GM19324 (cell line): ENCODE measurements around the gene ABCD3.
"Not testable (repeated sequence)": the region's sequence is repeated elsewhere in the genome, so short reads cannot be mapped to it uniquely, and the experiment has no call there.

ENCODE experiments used
- ATAC-seq: cut with Tn5 transposase; IDR thresholded peaks from one replicate; pipeline ENCODE4 v1.9.1; 2021; ENCODE audit warnings: mild to moderate bottlenecking, moderate library complexity; ENCODE audit not compliant: unreplicated experiment, low FRiP score

The ABCD3 gene

DNA sequence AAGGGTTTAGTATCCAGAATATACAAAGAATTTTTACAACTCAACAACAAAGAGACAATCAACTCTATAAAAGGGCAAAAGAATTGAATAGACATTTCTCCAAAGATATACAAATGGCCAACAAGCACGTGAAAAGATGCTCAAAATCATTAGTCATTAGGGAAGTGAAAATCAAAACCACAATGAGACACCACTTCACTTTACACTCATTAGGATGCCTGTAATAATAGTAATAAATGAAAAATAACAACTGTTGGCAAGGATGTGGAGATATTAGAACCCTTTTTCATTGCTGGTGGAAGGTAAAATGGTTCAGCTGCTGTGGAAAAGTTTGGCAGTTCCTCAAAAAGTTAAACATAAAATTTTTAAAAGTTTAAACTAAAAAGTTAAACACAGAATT lies 7.0 kb upstream of the ABCD3 start:
- ATAC-seq: peak; percentile 40

GRCh38 chr1:94413311-94413710 lies 4.9 kb upstream of the ABCD3 start:
- ATAC-seq: no peak

GRCh38 chr1:94416901-94417727 lies 1.1 kb upstream of the ABCD3 start:
- no peak for ATAC-seq

DNA sequence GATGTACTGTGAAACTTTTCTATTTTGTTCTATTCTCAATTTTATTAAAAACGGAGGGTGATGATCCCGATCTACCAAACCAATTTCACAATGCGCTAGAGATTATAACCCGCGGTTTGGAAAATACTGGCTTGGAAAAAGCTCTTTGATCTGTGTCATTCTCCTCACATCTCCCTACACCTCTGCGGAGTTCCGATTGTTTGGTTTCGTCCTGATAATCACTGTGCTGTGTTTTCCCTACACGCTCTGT lies 536 bp upstream of the ABCD3 start:
- ATAC-seq: no peak

GRCh38 chr1:94418664-94419655 lies 771 bp downstream of the ABCD3 start:
- ATAC-seq: peak; percentile 44

DNA sequence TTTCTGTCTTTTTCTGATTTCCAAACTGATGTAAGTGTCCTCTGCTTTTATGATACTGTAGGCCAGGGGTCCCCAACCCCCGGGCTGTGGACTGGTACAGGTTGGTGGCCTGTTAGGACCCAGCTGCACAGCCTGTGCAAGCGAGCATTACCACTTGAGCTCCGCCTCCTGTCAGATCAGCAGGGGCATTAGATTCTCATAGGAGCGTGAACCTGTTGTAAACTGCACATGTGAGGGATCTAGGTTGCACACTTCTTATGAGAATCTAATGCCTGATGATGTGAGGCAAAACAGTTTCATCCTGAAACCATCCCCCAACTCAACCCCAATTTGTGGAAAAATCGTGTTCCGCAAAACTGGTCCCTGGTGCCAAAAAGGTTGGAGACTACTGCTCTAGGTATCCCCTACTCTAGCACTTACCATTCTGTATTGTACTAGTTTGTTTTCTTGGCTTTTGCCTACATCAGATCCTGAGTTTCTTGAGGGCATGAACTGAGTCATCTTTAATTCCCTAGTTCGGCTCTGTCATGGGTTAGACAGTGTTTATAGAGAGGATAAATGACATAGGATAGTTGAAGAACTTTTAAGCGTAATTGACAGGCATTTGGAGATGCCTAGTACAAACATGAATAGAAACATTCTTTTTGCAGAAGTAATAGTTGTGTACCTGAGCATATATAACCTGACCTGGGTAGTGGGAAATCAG lies 4.1 kb downstream of the ABCD3 start:
- ATAC-seq: no peak

DNA sequence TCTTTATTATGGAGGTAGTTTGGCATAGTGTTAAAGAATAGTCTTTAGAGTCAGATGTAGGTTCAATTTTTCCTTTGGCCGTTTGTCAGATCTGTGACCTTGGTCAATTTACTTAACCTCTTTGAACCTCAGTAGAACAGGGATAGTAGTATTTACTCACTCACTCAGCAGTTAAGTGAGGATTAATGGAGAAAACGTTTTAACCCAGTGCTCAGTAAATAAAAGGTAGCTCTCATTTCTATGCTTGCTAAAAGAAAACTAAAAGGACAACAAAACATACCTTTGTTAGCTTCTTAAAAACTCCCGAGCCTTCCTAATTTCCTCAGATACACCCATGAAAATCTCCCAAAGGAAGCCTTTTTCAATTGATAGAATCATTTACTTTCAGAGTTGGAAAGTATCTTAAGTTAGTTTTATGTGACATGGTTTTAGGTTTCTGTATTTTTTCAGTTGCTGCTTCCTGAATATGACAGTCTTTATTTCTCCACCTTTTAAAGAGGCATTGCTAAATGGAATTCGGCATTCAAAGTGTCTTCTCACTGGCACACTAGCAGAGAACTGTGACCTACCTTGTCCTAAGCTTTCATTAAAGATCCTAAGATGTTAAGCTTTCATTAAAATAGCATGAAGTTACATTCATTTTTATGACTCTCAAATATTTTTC lies 7.8 kb downstream of the ABCD3 start:
- ATAC-seq: no peak

GRCh38 chr1:94426485-94426870 lies 8.3 kb downstream of the ABCD3 start:
- ATAC-seq: not testable (repeated sequence)

DNA sequence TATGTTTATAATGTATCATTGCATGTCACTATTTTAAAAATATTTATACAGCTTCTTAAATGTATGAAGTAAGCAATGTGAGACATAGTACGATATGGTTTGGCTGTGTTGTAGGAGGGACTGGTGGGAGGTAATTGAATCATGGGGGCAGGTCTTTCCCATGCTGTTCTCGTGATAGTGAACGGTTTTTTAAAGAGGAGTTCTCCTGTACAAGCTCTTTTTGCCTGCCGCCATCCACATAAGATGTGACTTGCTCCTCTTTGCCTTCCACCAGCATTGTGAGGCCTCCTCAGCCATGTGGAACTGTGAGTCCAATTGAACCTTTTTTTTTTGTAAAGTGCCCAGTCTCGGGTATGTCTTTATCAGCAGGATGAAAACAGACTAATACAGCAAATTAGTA lies 10.3 kb downstream of the ABCD3 start:
- no peak for ATAC-seq

- not testable (repeated sequence) for ATAC-seq
Measured at GRCh38 chr1:94428927-94429528, 10.8 kb downstream of the ABCD3 start.

- ATAC-seq: not testable (repeated sequence)
Measured at GRCh38 chr1:94430066-94430465, 11.9 kb downstream of the ABCD3 start.

DNA sequence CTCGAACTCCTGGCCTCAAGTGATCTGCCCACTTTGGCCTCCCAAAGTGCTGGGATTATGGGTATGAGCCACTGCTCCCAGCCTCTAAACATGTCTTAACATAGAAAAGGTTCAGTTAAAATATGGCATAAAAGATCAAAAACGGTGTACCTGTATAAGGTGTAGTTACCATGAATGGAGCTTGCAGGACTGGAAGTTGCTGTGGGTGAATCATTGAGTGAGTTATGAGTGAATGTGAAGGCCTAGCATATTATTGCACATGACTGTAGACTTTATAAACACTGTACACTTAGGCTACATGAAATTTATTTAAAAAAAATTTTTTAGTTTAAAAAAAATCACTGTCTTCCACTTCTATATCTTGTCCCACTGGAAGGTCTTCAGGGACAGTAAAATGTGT lies 15.7 kb downstream of the ABCD3 start:
- no peak for ATAC-seq

GRCh38 chr1:94434365-94435045 lies 16.3 kb downstream of the ABCD3 start:
- no peak for ATAC-seq

DNA sequence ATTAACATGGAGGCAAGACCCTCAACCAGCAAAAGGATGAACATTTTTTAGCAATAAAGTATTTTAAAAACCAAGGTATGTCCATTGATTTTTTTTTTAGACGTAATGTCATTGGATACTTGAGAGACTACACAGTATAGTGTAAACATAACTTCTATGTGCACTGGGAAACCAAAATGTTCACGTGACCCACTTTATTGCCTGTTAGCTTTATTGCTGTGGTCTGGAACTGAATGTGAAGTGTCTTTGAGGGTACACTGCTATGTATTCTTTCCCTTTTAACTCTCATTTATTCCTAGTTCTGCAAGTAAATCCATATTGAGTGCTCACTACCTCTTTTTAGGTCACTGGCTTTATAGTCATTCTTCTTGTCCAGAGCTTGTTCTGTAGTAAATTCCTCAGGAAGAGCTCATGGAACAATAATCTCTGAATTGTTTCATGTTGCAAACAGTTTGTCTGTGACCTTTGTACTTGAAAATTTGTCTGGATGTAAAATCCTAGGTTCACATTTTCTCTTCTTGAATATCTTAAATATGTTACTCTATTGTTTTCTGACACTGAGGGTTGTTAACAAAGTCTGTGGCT lies 20.6 kb downstream of the ABCD3 start:
- ATAC-seq: no peak

DNA sequence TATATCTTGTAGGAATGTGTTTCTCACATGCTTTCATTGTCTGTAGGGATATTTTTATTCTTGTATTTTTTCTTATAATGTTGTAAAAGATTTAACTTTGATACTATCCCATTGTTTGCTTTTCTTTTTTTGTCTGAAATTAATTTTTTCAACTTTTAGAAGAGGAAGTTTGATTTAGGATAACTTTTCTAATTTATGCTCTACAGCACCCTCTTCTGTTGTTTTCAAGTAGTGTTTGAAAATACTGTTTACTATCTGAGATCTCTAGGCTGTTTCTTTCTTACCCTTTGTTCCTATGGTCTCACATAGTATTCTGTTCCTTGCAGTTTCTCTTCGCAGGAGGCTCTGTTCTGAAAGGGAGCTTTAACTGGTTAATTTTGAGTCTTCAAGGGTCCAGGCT lies 21.9 kb downstream of the ABCD3 start:
- no peak for ATAC-seq

DNA sequence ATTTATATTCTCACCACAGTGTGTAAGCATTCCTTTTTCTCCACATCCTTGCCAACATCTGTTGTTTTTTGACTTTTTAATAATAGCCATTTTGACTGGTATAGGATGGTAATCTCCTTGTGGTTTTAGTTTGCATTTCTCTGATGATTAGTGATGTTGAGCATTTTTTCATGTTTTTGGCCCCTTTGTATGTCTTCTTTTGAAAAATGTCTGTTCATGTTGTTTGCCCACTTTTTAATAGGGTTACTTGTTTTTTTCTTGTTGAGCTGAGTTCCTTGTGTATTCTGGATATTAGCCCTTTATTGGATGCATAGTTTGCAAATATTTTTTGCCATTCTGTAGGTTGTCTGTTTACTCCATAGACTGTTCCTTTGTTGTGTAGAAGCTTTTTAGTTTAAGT lies 24.9 kb downstream of the ABCD3 start:
- not testable (repeated sequence) for ATAC-seq

DNA sequence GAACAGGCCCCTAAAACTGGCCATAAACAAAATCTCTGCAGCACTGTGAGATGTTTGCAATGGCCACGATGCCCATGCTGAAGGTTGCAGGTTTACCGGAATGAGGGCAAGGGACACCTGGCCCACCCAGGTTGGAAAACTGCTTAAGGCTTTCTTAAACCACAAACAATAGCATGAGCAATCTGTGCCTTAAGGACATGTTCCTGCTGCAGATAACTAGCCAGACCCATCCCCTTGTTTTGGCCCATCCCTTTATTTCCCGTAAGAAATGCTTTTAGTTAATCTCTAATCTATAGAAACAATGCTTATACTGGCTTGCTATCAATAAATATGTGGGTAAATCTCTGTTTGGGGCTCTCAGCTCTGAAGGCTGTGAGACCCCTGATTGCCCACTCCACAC lies 26.6 kb downstream of the ABCD3 start:
- ATAC-seq: not testable (repeated sequence)

- not testable (repeated sequence) for ATAC-seq
Measured at GRCh38 chr1:94445733-94446132, 27.5 kb downstream of the ABCD3 start.

DNA sequence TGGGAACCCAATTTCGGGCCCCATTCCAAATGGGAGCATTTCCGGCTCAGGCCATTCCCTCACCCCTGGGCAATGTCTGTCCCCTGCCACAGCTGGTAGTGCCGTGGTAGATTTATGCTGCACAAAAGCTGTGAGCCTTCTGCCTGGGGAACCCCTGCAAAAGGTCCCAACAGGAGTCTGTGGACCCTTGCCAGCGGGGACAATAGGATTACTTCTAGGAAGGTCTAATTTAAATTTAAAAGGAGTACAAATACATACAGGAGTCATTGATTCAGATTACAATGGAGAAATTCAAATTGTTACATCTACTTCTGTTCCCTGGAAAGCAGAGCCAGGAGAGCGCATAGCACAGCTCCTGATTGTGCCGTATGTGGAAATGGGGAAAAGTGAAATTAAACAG lies 28.0 kb downstream of the ABCD3 start:
- ATAC-seq: not testable (repeated sequence)
